Glutamatergic neuron (in vitro differentiated cells): ENCODE measurements around the gene LSM14B. TPM values are rescaled to one million over a fixed set of nuclear protein-coding genes. Genes with fewer than 3 reads are reported as not detected.

Source experiments
- DNase-seq: peaks from one replicate; pipeline ENCODE4 v3.0.0; 2022
- H3K27ac Mint-ChIP-seq: one replicate; pipeline ENCODE4 v1.8.0; 2020; ENCODE audit warnings: mild to moderate bottlenecking, mixed read lengths, inconsistent platforms; ENCODE audit not compliant: unreplicated experiment
- H3K27me3 Mint-ChIP-seq: one replicate; pipeline ENCODE4 v1.8.0; 2020; ENCODE audit warnings: mild to moderate bottlenecking, moderate library complexity, mixed read lengths, inconsistent platforms; ENCODE audit not compliant: unreplicated experiment
- H3K36me3 Mint-ChIP-seq: one replicate; pipeline ENCODE4 v1.8.0; 2020; ENCODE audit warnings: mild to moderate bottlenecking, mixed read lengths, inconsistent platforms; ENCODE audit not compliant: unreplicated experiment
- H3K4me1 Mint-ChIP-seq: one replicate; pipeline ENCODE4 v1.8.0; 2020; ENCODE audit warnings: mild to moderate bottlenecking, low read depth, mixed read lengths, inconsistent platforms; ENCODE audit not compliant: unreplicated experiment
- H3K4me3 Mint-ChIP-seq: one replicate; pipeline ENCODE4 v1.8.0; 2020; ENCODE audit warnings: mild to moderate bottlenecking, mixed read lengths, inconsistent platforms; ENCODE audit not compliant: unreplicated experiment
- H3K9me3 Mint-ChIP-seq: one replicate; pipeline ENCODE4 v1.8.0; 2020; ENCODE audit warnings: mild to moderate bottlenecking, moderate library complexity, mixed read lengths, inconsistent platforms; ENCODE audit not compliant: unreplicated experiment
- total RNA-seq: library from RNA; stranded (reverse); fragmentation: NEBNext Ultra II Directional; extraction: Animal tissue kit (Norgen Biotek cat#: 25700); gene quantifications from one replicate; pipeline ENCODE4 v1.2.1, GENCODE V29; 2021; ENCODE audit not compliant: unreplicated experiment
- TF ChIP-seq, protein P1 (sequence below): fragments of 200-600 bp; sonication (generic); IDR thresholded peaks from one replicate; pipeline ENCODE4 v1.5.0; 2021; ENCODE audit not compliant: partially characterized antibody, unreplicated experiment

The LSM14B gene
- total RNA-seq, 1 donor from 2014 or later: 73.6 TPM

GRCh38 chr20:62171245-62171644, 49.0 kb downstream of the LSM14B start:
- no peak overlapping the region for H3K27ac Mint-ChIP-seq
- TF ChIP-seq, protein P1, sequence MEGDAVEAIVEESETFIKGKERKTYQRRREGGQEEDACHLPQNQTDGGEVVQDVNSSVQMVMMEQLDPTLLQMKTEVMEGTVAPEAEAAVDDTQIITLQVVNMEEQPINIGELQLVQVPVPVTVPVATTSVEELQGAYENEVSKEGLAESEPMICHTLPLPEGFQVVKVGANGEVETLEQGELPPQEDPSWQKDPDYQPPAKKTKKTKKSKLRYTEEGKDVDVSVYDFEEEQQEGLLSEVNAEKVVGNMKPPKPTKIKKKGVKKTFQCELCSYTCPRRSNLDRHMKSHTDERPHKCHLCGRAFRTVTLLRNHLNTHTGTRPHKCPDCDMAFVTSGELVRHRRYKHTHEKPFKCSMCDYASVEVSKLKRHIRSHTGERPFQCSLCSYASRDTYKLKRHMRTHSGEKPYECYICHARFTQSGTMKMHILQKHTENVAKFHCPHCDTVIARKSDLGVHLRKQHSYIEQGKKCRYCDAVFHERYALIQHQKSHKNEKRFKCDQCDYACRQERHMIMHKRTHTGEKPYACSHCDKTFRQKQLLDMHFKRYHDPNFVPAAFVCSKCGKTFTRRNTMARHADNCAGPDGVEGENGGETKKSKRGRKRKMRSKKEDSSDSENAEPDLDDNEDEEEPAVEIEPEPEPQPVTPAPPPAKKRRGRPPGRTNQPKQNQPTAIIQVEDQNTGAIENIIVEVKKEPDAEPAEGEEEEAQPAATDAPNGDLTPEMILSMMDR: no peak
- peaks cover 2% of the 10 kb centered on the region for H3K27me3 Mint-ChIP-seq
- peaks cover 9% of the 10 kb centered on the region for H3K9me3 Mint-ChIP-seq
- H3K4me1 Mint-ChIP-seq: peaks cover 1% of the 10 kb centered on the region
- H3K36me3 Mint-ChIP-seq: peaks cover 3% of the 10 kb centered on the region
- no peak for DNase-seq
- no peak overlapping the region for H3K4me3 Mint-ChIP-seq

DNA sequence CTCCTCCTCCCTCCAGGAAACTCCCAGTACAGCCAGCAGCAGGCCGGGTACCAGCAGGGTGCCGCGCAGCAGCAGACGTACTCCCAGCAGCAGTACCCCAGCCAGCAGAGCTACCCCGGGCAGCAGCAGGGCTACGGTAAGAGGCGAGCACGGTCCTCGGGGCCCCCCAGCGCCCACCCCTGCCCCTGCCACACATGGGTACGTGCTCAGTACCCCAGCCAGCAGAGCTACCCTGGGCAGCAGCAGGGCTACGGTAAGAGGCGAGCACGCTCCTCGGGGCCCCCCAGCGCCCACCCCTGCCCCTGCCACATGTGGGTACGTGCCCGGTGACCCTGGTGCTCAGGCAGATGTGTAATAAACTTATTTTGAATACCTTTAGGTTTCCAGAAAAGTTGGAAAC, 50.4 kb downstream of the LSM14B start:
- TF ChIP-seq, protein P1: no peak
- Mint-ChIP-seq H3K36me3 (peaks cover 3% of the 10 kb centered on the region), H3K4me1 (peaks cover 3% of the 10 kb centered on the region), H3K9me3 (peaks cover 9% of the 10 kb centered on the region), H3K27me3 (peaks cover 2% of the 10 kb centered on the region), H3K4me3 (no peak overlapping the region), H3K27ac (no peak overlapping the region)
- no peak for DNase-seq

- peaks cover 2% of the 10 kb centered on the region for H3K27me3 Mint-ChIP-seq
- H3K4me3 Mint-ChIP-seq: no peak overlapping the region
- peaks cover 3% of the 10 kb centered on the region for H3K4me1 Mint-ChIP-seq
- TF ChIP-seq, protein P1: no peak
- DNase-seq: no peak
- peaks cover 8% of the 10 kb centered on the region for H3K9me3 Mint-ChIP-seq
- H3K27ac Mint-ChIP-seq: no peak overlapping the region
- peaks cover 3% of the 10 kb centered on the region for H3K36me3 Mint-ChIP-seq
Measured at GRCh38 chr20:62174021-62174804, 51.9 kb downstream of the LSM14B start.

GRCh38 chr20:62174870-62175624, 52.8 kb downstream of the LSM14B start:
- DNase-seq: no peak
- H3K4me1 Mint-ChIP-seq: peaks cover 6% of the 10 kb centered on the region
- peaks cover 5% of the 10 kb centered on the region for H3K9me3 Mint-ChIP-seq
- peaks cover 3% of the 10 kb centered on the region for H3K36me3 Mint-ChIP-seq
- peaks cover 2% of the 10 kb centered on the region for H3K27me3 Mint-ChIP-seq
- no peak overlapping the region for H3K4me3 Mint-ChIP-seq
- TF ChIP-seq, protein P1: no peak
- H3K27ac Mint-ChIP-seq: no peak overlapping the region

GRCh38 chr20:62175711-62176110, 53.4 kb downstream of the LSM14B start:
- H3K27ac Mint-ChIP-seq: no peak overlapping the region
- DNase-seq: no peak
- peaks cover 5% of the 10 kb centered on the region for H3K9me3 Mint-ChIP-seq
- H3K4me1 Mint-ChIP-seq: peaks cover 6% of the 10 kb centered on the region
- no peak overlapping the region for H3K4me3 Mint-ChIP-seq
- peaks cover 3% of the 10 kb centered on the region for H3K36me3 Mint-ChIP-seq
- H3K27me3 Mint-ChIP-seq: peaks cover 2% of the 10 kb centered on the region
- TF ChIP-seq, protein P1: no peak
